HepG2 (cell line): ENCODE results near the gene CLEC9A.

ENCODE experiments used
- HIVEP1 ChIP-seq: sonication (generic); formaldehyde crosslinking; IDR thresholded peaks from 2 replicates; pipeline ENCODE4 v1.4.0; 2020; ENCODE audit warnings: mild to moderate bottlenecking, missing genetic modification reagents
- NFE2L2 ChIP-seq: fragments of 150-350 bp; IDR thresholded peaks from 2 replicates; pipeline ENCODE4 v1.6.1; 2014; ENCODE audit warnings: low read length
- NR1H2 ChIP-seq: sonication (generic); formaldehyde crosslinking; IDR thresholded peaks from 2 replicates; pipeline ENCODE4 v1.8.1; 2022; ENCODE audit warnings: low read depth, missing genetic modification reagents, borderline replicate concordance
- POLR2A ChIP-seq, 2 experiments: IDR thresholded peaks; 2 replicates each; pipeline ENCODE4 v1.6.1; 2011; ENCODE audit warnings: low read depth in 2 of 2, low read length in 2 of 2, mild to moderate bottlenecking in 1 of 2, moderate library complexity in 1 of 2; ENCODE audit not compliant: insufficient read depth in 1 of 2
- RAD21 ChIP-seq: fragments of 450-650 bp; formaldehyde crosslinking; IDR thresholded peaks from 2 replicates; pipeline ENCODE4 v1.5.0; 2020; ENCODE audit warnings: mild to moderate bottlenecking
- RFX1 ChIP-seq: fragments of 450-650 bp; IDR thresholded peaks from 2 replicates; pipeline ENCODE4 v1.6.1; 2017
- TGIF2 ChIP-seq: IDR thresholded peaks from 2 replicates; pipeline ENCODE4 v1.6.1; 2016; ENCODE audit warnings: control low read depth, missing compliant biosample characterization
- ZNF101 ChIP-seq: sonication (generic); formaldehyde crosslinking; IDR thresholded peaks from 2 replicates; pipeline ENCODE4 v1.4.0; 2020; ENCODE audit warnings: mild to moderate bottlenecking, low read depth, missing genetic modification reagents, borderline replicate concordance

- TF ChIP-seq RFX1 (no peak), HIVEP1 (CRISPR knock-in tag) (no peak), RAD21 (CRISPR knock-in tag) (no peak), NR1H2 (CRISPR knock-in tag) (no peak), ZNF101 (no peak), POLR2A (IDR thresholded peaks at IDR 0.05; ENCODE audit: insufficient read depth in 1 of 2, low read depth in 2 of 2, low read length in 2 of 2) (no peak), NFE2L2 (no peak), TGIF2 (CRISPR knock-in tag) (no peak)
Observed at GRCh38 chr12:10058387-10058786, 27.9 kb downstream of the CLEC9A start.
